ENCODE measurements around the gene TTC16.

DNA sequence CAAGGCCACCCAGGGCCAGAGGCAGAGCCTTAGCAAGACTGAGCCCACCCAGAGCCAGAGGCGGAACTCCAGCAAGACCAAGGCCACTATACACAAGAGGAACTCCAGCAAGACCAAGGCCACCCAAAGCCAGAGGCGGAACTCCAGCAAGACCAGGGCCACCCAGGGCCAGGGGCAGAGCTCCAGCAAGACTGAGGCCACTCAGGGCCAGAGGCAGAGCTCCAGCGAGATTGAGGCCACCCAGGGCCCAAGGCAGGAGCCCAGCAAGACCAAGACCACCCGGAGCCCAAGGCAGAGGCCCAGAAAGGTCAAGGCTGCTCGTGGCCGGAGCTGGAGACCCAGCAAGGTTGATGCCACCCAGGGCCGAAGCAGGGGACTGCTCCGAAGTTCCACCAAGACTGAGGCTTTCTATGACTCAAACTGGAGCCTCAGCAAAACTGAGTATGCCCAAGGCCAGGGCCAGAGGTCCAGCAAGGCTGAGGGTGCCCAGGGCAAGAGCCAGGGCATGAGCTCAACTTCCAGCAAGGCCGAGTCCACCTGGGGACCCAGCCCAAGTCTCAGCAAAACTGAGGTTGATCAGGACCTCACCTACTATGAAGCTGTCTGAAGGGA lies 15.0 kb downstream of the TTC16 start:
- TF ChIP-seq, protein P1, sequence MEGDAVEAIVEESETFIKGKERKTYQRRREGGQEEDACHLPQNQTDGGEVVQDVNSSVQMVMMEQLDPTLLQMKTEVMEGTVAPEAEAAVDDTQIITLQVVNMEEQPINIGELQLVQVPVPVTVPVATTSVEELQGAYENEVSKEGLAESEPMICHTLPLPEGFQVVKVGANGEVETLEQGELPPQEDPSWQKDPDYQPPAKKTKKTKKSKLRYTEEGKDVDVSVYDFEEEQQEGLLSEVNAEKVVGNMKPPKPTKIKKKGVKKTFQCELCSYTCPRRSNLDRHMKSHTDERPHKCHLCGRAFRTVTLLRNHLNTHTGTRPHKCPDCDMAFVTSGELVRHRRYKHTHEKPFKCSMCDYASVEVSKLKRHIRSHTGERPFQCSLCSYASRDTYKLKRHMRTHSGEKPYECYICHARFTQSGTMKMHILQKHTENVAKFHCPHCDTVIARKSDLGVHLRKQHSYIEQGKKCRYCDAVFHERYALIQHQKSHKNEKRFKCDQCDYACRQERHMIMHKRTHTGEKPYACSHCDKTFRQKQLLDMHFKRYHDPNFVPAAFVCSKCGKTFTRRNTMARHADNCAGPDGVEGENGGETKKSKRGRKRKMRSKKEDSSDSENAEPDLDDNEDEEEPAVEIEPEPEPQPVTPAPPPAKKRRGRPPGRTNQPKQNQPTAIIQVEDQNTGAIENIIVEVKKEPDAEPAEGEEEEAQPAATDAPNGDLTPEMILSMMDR (conservative IDR thresholded peaks at IDR 0.05): no peak
- no peak for TF ChIP-seq EZH2 (IDR thresholded peaks at IDR 0.05; ENCODE audit: low read depth)
